HFF-Myc (cell line): Measurements from ENCODE around the gene EPHA5.

Experiments
- DNase-seq: peaks from one replicate; pipeline ENCODE4 v3.0.0-alpha.2; 2011; ENCODE audit warnings: low read depth; ENCODE audit errors: extremely low read depth
- H3K4me3 ChIP-seq: replicated peaks from 2 replicates; pipeline ENCODE4 v1.5.1; 2011; ENCODE audit warnings: low read depth, mild to moderate bottlenecking, control low read depth, low read length
- CTCF ChIP-seq: IDR thresholded peaks from 2 replicates; pipeline ENCODE4 v1.5.1; 2012; ENCODE audit warnings: mild to moderate bottlenecking, low read depth, low read length, control low read depth; ENCODE audit errors: missing control alignments

Gene EPHA5

GRCh38 chr4:65670331-65671031 lies at the start of gene EPHA5:
Gene EPHA5, minus strand, starts transcription at chr4:65670489. Its CDS starts 747 bp downstream, at chr4:65669742.
- DNase-seq = no peak
- no peak within 1 kb of the TSS for H3K4me3 ChIP-seq
- no peak for TF ChIP-seq CTCF

- no peak for DNase-seq
- H3K4me3 ChIP-seq = no peak overlapping the region
- TF ChIP-seq CTCF = no peak
These were observed 49.3 kb upstream of the EPHA5 start for GRCh38 chr4:65719635-65720034.

- DNase-seq = no peak
- no peak for TF ChIP-seq CTCF
- H3K4me3 ChIP-seq = no peak overlapping the region
These were observed 28.3 kb upstream of the EPHA5 start for GRCh38 chr4:65698631-65699030.

GRCh38 chr4:65696436-65696835 lies 26.1 kb upstream of the EPHA5 start:
- H3K4me3 ChIP-seq = no peak overlapping the region
- no peak for TF ChIP-seq CTCF
- DNase-seq = no peak

GRCh38 chr4:65671372-65671771 lies 1.1 kb upstream of the EPHA5 start:
- TF ChIP-seq CTCF = no peak
- no peak overlapping the region for H3K4me3 ChIP-seq
- DNase-seq = no peak

GRCh38 chr4:65670020-65670330 lies 314 bp downstream of the EPHA5 start:
- H3K4me3 ChIP-seq = no peak overlapping the region
- no peak for TF ChIP-seq CTCF

More at GRCh38 chr4:65670020-65670330, 314 bp downstream of the EPHA5 start:
- DNase-seq = no peak
